Tibial nerve (tissue), 3 donors: ENCODE measurements around the gene ACOT8.

Experiments
- POLR2A ChIP-seq, 2 donors: fragments of 450-650 bp; IDR thresholded peaks; one replicate each; pipeline ENCODE4 v1.6.1; 2017; ENCODE audit warnings: antibody characterized with exemption in 2 of 2, mild to moderate bottlenecking in 2 of 2, moderate library complexity in 2 of 2
- TF ChIP-seq, protein P1 (sequence below), 5 experiments: fragments of 200-600 bp in 3 of 5; fragments of 450-650 bp in 2 of 5; sonication (generic) in 3 of 5; IDR thresholded peaks; one replicate each; pipeline ENCODE4 v1.5.1; 2016 to 2019; ENCODE audit warnings: antibody characterized with exemption in 5 of 5, mild to moderate bottlenecking in 3 of 5, moderate library complexity in 2 of 5

DNA sequence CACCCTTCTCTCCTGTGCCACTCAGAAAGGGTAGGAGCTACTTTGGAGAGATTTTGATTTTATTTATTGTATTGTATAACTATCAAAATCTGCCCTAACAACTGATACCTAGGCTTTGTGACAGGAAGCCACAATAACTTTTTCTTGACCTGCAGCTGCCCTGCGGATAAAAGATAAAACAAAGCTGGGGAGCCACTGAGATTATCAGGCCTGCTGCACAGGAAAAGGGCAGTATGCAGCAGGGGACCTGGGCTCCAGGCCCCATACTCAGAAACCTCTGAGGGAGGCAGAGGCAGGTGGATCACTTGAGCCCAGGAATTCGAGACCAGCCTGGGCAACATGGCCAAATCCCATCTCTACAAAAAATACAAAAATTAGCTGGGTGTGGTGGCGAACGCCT lies 24.6 kb downstream of the ACOT8 start:
- TF ChIP-seq, protein P1, sequence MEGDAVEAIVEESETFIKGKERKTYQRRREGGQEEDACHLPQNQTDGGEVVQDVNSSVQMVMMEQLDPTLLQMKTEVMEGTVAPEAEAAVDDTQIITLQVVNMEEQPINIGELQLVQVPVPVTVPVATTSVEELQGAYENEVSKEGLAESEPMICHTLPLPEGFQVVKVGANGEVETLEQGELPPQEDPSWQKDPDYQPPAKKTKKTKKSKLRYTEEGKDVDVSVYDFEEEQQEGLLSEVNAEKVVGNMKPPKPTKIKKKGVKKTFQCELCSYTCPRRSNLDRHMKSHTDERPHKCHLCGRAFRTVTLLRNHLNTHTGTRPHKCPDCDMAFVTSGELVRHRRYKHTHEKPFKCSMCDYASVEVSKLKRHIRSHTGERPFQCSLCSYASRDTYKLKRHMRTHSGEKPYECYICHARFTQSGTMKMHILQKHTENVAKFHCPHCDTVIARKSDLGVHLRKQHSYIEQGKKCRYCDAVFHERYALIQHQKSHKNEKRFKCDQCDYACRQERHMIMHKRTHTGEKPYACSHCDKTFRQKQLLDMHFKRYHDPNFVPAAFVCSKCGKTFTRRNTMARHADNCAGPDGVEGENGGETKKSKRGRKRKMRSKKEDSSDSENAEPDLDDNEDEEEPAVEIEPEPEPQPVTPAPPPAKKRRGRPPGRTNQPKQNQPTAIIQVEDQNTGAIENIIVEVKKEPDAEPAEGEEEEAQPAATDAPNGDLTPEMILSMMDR (IDR thresholded peaks at IDR 0.05) = no peak
- no peak for TF ChIP-seq POLR2A (IDR thresholded peaks at IDR 0.05)
